Fibroblast of lung (primary cell): ENCODE results near the gene CIAO2A.

Experiments
- CTCF ChIP-seq, 2 donors: IDR thresholded peaks in 1 of 2; conservative IDR thresholded peaks in 1 of 2; 1 replicate in 1 of 2; 2 replicates in 1 of 2; pipeline ENCODE4 v1.5.1; 2011 to 2012; ENCODE audit warnings: low read length in 2 of 2, control low read depth in 1 of 2, inconsistent platforms in 1 of 2, low read depth in 1 of 2, mild to moderate bottlenecking in 1 of 2
- EZH2 ChIP-seq: IDR thresholded peaks from 2 replicates; pipeline ENCODE4 v1.5.1; 2012; ENCODE audit warnings: low read length, control low read depth, mild to moderate bottlenecking; ENCODE audit errors: missing control alignments

- TF ChIP-seq CTCF (conservative IDR thresholded peaks at IDR 0.05 in 1 of 2, IDR thresholded peaks at IDR 0.05 in 1 of 2; ENCODE audit: low read depth in 1 of 2, low read length in 2 of 2) = no peak
- TF ChIP-seq EZH2 = no peak
Measured at GRCh38 chr15:64026591-64026990, 67.0 kb downstream of the CIAO2A start.
